Activated CD8-positive, alpha-beta memory T cell treated with anti-CD3 and anti-CD28 coated beads for 36 hours (primary cell): ENCODE measurements around the gene RUFY3. TPM values are rescaled to one million over a fixed set of nuclear protein-coding genes. Genes with fewer than 3 reads are reported as not detected.
"Not testable (repeated sequence)": the region's sequence is repeated elsewhere in the genome, so short reads cannot be mapped to it uniquely, and the experiment has no call there.

Experiments used
- CTCF ChIA-PET: fragments of 350-600 bp; sonication (Branson Sonifier 250); formaldehyde crosslinking; loops from one replicate; lab custom pipeline; 2021; ENCODE audit warnings: antibody characterized with exemption; lab: Charles Lee
- POLR2A ChIA-PET: fragments of 350-600 bp; sonication (Branson Sonifier 250); formaldehyde crosslinking; loops from one replicate; lab custom pipeline; 2021; ENCODE audit warnings: antibody characterized with exemption; lab: Charles Lee
- total RNA-seq, 2 experiments: library from RNA; stranded (reverse); gene quantifications; one replicate each; pipeline ENCODE4 v1.2.3, GENCODE V29; 2021

Gene RUFY3, protein sequence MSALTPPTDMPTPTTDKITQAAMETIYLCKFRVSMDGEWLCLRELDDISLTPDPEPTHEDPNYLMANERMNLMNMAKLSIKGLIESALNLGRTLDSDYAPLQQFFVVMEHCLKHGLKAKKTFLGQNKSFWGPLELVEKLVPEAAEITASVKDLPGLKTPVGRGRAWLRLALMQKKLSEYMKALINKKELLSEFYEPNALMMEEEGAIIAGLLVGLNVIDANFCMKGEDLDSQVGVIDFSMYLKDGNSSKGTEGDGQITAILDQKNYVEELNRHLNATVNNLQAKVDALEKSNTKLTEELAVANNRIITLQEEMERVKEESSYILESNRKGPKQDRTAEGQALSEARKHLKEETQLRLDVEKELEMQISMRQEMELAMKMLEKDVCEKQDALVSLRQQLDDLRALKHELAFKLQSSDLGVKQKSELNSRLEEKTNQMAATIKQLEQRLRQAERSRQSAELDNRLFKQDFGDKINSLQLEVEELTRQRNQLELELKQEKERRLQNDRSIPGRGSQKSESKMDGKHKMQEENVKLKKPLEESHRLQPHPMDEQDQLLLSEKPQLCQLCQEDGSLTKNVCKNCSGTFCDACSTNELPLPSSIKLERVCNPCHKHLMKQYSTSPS
- 10 to 100 TPM; 12.1 to 13.6 TPM for total RNA-seq

DNA sequence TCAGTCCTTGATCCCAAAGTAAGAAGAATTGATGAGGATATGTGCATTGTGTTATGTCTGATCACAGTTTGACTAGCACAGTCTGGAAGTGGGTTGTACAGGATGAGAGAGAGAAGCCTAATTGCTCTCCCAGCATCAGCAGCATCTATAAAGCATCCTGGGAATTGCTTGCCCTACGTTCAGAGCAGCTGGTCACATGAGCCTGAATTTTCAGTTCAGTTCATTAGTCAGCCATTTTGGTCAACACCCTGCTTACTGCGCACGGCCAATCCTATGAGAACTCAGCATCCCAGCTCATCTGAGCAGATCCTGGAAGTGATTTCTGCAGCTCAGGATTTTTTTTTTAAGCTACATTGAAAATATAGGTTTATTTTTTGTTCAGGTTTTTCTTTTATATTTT lies at the start of gene RUFY3:
Gene RUFY3 (plus strand): TSS at position 218 of the 400 bp plus-strand sequence. CDS start 610 bp downstream, outside the sequence.
- ChIA-PET POLR2A (interaction anchor here (0.5 kb wide), 1 partner anchor 28 kb away, joined by 3 read pairs; no protein-coding TSS in a partner anchor), CTCF (interaction anchor here (0.6 to 1.4 kb wide), 3 partner anchors 11 to 288 kb away, joined by 3 to 4 read pairs (median 4); partner anchors contain the start of gene UTP3)

DNA sequence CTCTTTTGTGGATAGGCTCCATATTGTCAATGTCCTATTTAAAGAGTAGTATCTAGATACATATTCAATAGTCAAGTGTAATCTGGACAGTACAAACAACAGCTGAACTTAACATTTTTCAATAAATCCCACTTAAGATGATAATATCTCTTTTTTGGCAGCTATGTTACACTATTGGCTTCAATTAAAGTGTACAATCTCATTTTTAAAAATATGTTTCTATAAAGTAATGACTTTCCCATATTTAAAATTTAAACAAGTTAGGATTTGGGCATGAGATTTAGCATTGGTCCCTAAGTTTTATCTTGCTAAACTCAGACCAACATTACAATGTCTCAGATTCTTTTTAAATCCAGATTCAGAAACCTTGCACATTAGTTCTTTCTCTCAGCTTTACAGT lies 47.6 kb upstream of the RUFY3 start:
- ChIA-PET POLR2A (no interaction called here), CTCF (no interaction called here)

GRCh38 chr4:70674731-70675130 lies 47.0 kb upstream of the RUFY3 start:
- ChIA-PET POLR2A (no interaction called here), CTCF (no interaction called here)

DNA sequence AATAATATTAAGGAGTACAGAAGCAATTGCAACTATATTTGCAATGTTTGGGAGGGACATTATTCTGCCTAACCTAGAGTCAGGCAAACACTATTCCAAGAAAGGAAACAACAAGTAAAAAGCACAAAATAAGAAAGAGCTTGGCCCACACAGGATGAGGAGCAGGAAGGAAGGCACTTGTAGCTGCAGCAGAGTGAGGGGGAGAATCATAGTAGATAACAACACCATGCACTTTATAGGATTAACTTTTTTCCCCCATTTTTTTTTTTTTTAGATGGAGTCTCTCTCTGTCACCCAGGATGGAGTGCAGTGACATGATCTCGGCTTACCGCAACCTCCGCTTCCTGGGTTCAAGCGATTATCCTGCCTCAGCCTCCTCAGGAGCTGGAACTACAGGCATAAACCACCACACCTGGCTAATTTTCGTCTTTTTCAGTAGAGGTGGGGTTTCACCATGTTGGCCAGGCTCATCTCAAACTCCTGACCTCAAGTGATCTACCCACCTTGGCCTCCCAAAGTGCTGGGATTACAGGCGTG lies 45.1 kb upstream of the RUFY3 start:
- POLR2A ChIA-PET: interaction anchor here (0.6 kb wide), 1 partner anchor 11 kb away, joined by 3 read pairs; the partner anchor contains the start of gene UTP3
- CTCF ChIA-PET: no interaction called here

GRCh38 chr4:70678383-70678999 lies 43.3 kb upstream of the RUFY3 start:
- CTCF ChIA-PET: no interaction called here
- POLR2A ChIA-PET: no interaction called here

DNA sequence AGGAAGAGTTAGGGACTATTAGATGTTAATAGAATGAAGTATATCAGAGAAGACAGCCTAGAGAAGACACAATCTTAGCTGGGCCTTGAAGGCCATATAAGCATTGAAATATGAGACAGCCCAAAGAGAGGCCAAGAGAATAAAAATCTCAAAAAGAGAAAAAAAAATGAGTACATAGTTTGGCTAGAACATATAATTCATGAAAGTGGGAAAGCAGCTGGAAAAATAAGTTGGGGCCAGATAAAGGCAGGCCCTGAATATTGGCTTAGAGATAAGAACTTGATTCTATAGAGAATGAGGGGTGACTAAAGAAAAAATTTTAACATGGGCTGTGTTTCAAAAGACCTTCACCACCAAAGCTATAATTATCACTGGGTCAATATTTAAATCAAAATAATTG lies 40.8 kb upstream of the RUFY3 start:
- CTCF ChIA-PET: interaction anchor here (0.7 kb wide), 1 partner anchor 18 kb away, joined by 3 read pairs; no protein-coding TSS in a partner anchor
- POLR2A ChIA-PET: no interaction called here

DNA sequence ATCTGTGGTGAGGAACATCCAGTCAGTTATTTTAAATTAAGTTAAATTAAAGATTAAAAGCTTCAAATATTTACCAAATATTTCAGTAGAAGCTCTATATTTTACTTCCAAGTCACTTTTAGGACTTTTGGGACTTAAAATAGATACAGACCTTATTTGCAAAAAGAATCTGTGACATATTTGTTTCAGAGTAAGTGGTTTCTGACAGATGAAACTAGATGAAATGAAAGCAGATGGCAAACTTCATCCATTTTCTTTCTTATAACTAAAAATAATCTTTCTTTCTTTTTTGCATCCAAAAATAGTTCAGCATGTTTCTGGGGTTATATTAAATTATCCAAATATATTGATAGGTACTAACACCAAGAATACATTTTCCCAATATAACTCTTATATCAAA lies 40.1 kb upstream of the RUFY3 start:
- CTCF ChIA-PET: interaction anchor here (0.6 kb wide), 1 partner anchor 13 kb away, joined by 3 read pairs; no protein-coding TSS in a partner anchor
- POLR2A ChIA-PET: no interaction called here

DNA sequence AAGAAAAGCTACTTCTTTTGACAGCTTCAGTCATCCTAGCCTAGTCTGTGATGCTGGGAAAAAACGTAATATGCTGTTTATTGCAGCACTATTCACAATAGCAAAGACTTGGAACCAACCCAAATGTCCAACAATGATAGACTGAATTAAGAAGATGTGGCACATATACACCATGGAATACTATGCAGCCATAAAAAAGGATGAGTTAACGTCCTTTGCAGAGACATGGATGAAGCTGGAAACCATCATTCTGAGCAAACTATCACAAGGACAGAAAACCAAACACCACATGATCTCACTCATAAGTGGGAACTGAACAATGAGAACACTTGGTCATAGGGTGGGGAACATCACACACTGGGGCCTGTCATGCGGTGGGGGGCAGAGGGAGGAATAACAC lies 39.6 kb upstream of the RUFY3 start:
- CTCF ChIA-PET: interaction anchor here (0.6 kb wide), 1 partner anchor 12 kb away, joined by 3 read pairs; no protein-coding TSS in a partner anchor
- POLR2A ChIA-PET: not testable (repeated sequence)

- POLR2A ChIA-PET: interaction anchor here (0.5 to 4.2 kb wide), 5 partner anchors 10 to 794 kb away, joined by 3 to 27 read pairs (median 3); no protein-coding TSS in a partner anchor
- CTCF ChIA-PET: interaction anchor here (3.6 kb wide), 1 partner anchor 16 kb away, joined by 25 read pairs; no protein-coding TSS in a partner anchor
These were observed 34.4 kb upstream of the RUFY3 start for GRCh38 chr4:70687392-70687791.

GRCh38 chr4:70687821-70688794 lies 33.7 kb upstream of the RUFY3 start, which contains the start of gene UTP3:
Gene UTP3, plus strand, starts transcription at chr4:70688532. Its CDS starts 146 bp downstream, at chr4:70688678.
- ChIA-PET POLR2A (interaction anchor here (0.5 to 4.2 kb wide), 8 partner anchors 11 to 793 kb away, joined by 3 to 27 read pairs (median 4); no protein-coding TSS in a partner anchor), CTCF (interaction anchor here (1.0 to 3.6 kb wide), 5 partner anchors 12 to 151 kb away, joined by 3 to 25 read pairs (median 4); partner anchors contain the start of gene RUFY3)

DNA sequence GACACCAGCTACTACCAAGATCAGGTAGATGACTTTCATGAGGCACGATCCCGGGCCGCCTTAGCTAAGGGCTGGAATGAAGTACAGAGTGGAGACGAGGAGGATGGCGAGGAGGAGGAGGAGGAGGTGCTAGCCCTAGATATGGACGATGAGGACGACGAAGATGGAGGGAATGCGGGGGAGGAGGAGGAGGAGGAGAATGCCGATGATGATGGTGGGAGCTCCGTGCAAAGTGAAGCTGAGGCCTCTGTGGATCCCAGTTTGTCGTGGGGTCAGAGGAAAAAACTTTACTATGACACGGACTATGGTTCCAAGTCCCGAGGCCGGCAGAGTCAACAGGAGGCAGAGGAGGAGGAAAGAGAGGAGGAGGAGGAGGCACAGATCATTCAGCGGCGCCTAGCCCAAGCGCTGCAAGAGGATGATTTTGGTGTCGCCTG lies 33.0 kb upstream of the RUFY3 start:
- ChIA-PET CTCF (interaction anchor here (1.0 to 3.6 kb wide), 5 partner anchors 12 to 150 kb away, joined by 3 to 25 read pairs (median 4); partner anchors contain the start of gene RUFY3), POLR2A (interaction anchor here (0.5 to 4.2 kb wide), 5 partner anchors 13 to 150 kb away, joined by 4 to 27 read pairs (median 4); no protein-coding TSS in a partner anchor)

DNA sequence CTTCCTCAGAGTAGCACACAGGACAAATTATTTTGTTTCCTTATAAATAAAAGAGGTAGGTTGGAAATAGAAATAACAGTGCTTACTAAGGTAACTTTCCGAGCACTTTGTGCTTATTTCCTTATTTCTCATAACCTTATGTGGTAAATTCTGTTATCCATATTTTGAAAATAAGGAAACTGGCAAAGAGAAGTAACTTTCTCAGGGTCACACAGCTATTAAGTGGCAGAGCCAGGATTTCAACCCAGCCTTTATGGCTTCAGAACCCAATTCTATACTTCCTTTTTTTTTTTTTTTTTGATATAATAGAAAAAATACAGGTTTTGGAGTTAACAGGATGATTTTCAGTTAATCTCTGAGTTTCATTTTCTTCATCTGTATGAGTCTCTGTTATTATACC lies 30.1 kb upstream of the RUFY3 start:
- ChIA-PET POLR2A (no interaction called here), CTCF (no interaction called here)

DNA sequence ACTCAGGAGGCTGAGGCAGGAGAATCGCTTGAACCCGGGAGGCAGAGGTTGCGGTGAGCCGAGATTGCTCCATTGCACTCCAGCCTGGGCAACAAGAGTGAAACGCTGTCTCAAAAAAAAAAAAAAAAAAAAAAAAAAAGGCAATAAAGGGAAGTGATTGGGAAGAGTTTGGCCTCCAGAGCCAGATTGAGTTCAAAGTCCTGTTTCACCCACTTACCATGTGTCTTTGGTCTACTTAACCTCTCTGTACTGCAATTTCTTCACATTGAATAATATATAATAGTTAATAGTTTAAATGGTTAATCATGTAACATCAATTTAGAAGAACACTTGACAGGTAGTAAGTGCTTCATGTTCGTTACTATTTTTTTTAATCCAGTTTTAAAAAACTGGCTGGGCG lies 27.1 kb upstream of the RUFY3 start:
- ChIA-PET CTCF (interaction anchor here (0.6 kb wide), 3 partner anchors 12 to 1603 kb away, joined by 3 to 5 read pairs (median 3); no protein-coding TSS in a partner anchor), POLR2A (interaction anchor here (0.6 kb wide), 1 partner anchor 51 kb away, joined by 8 read pairs; no protein-coding TSS in a partner anchor)

GRCh38 chr4:70698435-70698834 lies 23.3 kb upstream of the RUFY3 start:
- CTCF ChIA-PET, POLR2A ChIA-PET: not testable (repeated sequence)

DNA sequence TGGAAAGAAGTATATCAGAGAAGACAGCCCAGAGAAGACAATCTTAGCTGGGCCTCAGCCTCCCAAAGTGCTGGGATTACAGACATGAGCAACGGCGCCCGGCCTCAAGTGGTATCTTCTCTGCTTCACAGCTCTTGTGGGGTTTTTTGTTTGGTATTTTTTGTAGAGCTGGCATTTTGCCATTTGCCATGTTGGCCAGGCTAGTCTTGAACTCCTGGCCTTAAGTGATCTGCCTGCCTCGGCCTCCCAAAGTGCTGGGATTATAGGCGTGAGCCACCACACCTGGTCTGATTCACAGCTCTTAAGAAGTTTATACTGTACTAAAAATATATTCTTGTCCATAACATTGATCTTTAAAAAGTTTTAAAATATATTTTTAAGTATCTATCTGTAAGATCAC lies 21.1 kb upstream of the RUFY3 start:
- CTCF ChIA-PET: interaction anchor here (1.3 kb wide), 1 partner anchor 11 kb away, joined by 4 read pairs; no protein-coding TSS in a partner anchor
- POLR2A ChIA-PET: interaction anchor here (1.0 kb wide), 1 partner anchor 12 kb away, joined by 4 read pairs; the partner anchor contains the start of gene UTP3

DNA sequence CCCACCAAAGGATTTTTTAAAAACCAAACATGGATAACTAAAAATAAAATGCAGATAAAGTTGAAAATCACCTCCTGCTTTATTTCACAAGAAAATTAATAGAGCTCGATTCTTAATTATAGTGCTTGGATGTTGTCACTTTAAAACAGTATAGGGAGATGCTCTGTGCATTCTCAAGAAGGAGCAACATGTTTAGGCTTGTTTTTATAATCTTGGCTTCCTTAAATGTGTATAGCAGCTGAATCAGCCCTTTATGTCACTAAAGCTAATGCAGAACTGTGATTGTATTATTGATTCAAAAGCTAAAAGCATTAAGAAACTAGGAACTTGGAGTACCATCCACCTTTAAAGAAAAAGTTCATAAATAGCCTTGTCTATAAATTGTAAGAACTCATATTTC lies 20.5 kb upstream of the RUFY3 start:
- CTCF ChIA-PET: no interaction called here
- POLR2A ChIA-PET: interaction anchor here (1.0 kb wide), 1 partner anchor 12 kb away, joined by 4 read pairs; the partner anchor contains the start of gene UTP3

GRCh38 chr4:70702592-70702991 lies 19.2 kb upstream of the RUFY3 start:
- POLR2A ChIA-PET: not testable (repeated sequence)
- CTCF ChIA-PET: interaction anchor here (3.2 kb wide), 1 partner anchor 14 kb away, joined by 25 read pairs; the partner anchor contains the start of gene UTP3
